Tibial artery (tissue), 4 donors: ENCODE data around the gene DDI1.

ENCODE experiments used
- DNase-seq, 2 donors: peaks; one replicate each; pipeline ENCODE4 v3.0.0-alpha.2; 2019
- H3K27ac ChIP-seq, 2 donors: fragments of 200-600 bp; sonication (generic) in 1 of 2; 1 replicate in 1 of 2; 2 replicates in 1 of 2; pipeline ENCODE4 v1.5.1; 2018 to 2019; ENCODE audit warnings: mild to moderate bottlenecking in 1 of 2
- H3K27me3 ChIP-seq, 2 donors: fragments of 200-600 bp; sonication (generic) in 1 of 2; one replicate each; pipeline versions ENCODE4 v1.5.1 to v1.6.0; 2016 to 2019
- H3K36me3 ChIP-seq, 3 donors: fragments of 200-600 bp; sonication (generic) in 2 of 3; one replicate each; pipeline ENCODE4 v1.5.1; 2016 to 2019; ENCODE audit warnings: mild to moderate bottlenecking in 2 of 3
- H3K4me1 ChIP-seq, 4 donors: fragments of 200-600 bp; sonication (generic) in 2 of 4; 1 replicate in 3 of 4; 2 replicates in 1 of 4; pipeline ENCODE4 v1.5.1; 2016 to 2019
- H3K4me3 ChIP-seq, 2 donors: fragments of 200-600 bp; sonication (generic) in 1 of 2; 1 replicate in 1 of 2; 2 replicates in 1 of 2; pipeline ENCODE4 v1.5.1; 2018 to 2019; ENCODE audit warnings: mild to moderate bottlenecking in 2 of 2
- H3K9me3 ChIP-seq, 3 donors: fragments of 200-600 bp; sonication (generic) in 1 of 3; one replicate each; pipeline ENCODE4 v1.5.1; 2016 to 2019
- intact Hi-C: fragments of 100-400 bp; cut with DNase I; formaldehyde crosslinking; loops from one replicate; pipeline ENCODE4 v1.15.0; 2023; ENCODE audit warnings: low total_unique reads
- TF ChIP-seq, protein P1 (sequence below), 2 experiments: fragments of 200-600 bp in 1 of 2; fragments of 450-650 bp in 1 of 2; IDR thresholded peaks; one replicate each; pipeline ENCODE4 v1.5.1; 2017 to 2019; ENCODE audit warnings: antibody characterized with exemption in 2 of 2, mild to moderate bottlenecking in 1 of 2, moderate library complexity in 1 of 2

The DDI1 gene

DNA sequence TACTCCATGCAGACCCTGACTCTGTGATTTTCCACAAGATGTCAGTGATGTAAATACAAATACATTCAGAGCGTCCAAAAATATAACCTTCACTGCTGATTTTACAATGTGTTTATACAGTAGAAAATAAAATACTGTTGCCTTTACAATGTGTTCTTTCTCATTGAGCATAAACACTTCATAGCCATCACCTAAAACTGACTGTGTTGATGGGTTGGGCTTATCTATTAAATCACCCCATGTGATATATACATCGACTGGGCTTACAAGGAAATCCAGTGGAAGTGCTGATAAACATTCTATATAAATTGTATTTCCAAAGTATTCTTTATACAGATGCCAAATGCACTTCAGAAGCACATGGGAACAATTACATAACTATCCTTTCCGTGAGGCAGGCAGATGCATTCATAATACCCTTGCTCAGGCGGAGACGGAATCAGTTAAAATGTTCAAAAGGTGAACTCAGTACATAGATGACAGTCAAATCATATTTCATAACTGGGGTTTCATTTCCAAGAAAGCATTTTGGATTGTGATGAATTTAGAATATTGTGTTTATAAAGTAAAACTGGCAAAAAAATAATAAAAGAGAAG is 27.7 kb downstream of the DDI1 start:
- Histone ChIP-seq H3K4me1 (no peaks in the 10 kb centered on the region), H3K27me3 (no peaks in the 10 kb centered on the region), H3K27ac (no peak overlapping the region), H3K4me3 (no peak overlapping the region), H3K9me3 (no peaks in the 10 kb centered on the region), H3K36me3 (no peaks in the 10 kb centered on the region)
- DNase-seq = no peak
- TF ChIP-seq, protein P1, sequence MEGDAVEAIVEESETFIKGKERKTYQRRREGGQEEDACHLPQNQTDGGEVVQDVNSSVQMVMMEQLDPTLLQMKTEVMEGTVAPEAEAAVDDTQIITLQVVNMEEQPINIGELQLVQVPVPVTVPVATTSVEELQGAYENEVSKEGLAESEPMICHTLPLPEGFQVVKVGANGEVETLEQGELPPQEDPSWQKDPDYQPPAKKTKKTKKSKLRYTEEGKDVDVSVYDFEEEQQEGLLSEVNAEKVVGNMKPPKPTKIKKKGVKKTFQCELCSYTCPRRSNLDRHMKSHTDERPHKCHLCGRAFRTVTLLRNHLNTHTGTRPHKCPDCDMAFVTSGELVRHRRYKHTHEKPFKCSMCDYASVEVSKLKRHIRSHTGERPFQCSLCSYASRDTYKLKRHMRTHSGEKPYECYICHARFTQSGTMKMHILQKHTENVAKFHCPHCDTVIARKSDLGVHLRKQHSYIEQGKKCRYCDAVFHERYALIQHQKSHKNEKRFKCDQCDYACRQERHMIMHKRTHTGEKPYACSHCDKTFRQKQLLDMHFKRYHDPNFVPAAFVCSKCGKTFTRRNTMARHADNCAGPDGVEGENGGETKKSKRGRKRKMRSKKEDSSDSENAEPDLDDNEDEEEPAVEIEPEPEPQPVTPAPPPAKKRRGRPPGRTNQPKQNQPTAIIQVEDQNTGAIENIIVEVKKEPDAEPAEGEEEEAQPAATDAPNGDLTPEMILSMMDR (IDR thresholded peaks at IDR 0.05) = no peak
- intact Hi-C loops = no loop called here

DNA sequence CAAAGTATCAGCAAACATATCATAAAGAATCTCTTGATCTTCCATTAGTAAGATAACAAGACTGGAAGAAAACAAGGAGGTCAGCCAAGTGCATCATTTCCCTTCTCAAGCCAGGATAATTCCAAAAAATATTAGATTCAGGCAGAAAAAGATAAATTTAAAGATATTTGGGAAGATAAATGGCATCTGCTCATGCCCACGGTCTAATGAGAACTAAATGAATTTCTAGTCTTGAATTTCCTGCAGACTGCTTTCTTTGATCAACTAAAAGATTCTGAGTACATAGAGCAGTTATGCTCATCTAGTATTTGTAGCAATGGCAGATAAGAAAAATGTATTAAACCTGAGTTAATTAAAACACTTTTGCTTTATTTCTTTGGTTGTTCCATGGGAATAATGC is 31.1 kb downstream of the DDI1 start:
- no peak for DNase-seq
- Histone ChIP-seq H3K36me3 (no peaks in the 10 kb centered on the region), H3K4me3 (no peak overlapping the region), H3K9me3 (no peaks in the 10 kb centered on the region), H3K27ac (no peak overlapping the region), H3K4me1 (no peaks in the 10 kb centered on the region), H3K27me3 (no peaks in the 10 kb centered on the region)
- intact Hi-C loops = no loop called here
- TF ChIP-seq, protein P1 (IDR thresholded peaks at IDR 0.05) = no peak

DNA sequence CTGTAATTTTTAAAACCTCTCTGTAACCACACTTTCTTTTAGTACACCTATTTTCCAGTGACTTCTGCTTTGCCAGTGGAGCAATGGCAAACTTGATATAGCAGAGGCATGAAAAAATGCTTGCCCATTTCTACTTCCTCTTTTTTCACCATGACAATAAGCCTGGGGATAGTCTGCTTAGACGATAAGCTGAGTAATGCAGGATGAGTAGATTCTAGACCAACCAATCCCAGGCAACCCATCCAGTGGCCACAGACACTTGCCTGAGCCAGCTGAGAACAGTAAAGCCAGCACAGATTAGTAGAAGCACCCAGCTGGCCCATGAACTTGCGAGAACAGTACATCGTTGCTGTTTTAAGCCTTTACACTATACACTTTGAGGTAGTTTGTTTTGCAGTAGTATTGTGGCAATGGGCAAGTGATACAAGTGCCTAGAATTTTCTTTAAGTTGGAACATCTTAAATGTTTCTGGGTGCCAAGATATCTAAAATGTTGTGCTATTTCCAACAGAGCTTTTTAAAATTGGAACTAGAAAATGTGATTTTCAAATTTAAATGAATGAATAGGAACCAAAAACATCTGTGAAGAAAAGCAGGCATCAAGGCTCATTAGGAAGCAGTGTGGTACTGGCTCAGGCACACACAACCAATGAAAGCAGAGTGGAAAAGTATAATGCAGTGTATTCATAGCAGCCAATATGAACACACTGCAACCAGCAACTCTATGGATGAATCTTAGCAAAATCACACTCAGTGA is 37.7 kb downstream of the DDI1 start:
- intact Hi-C loops = no loop called here
- TF ChIP-seq, protein P1 (IDR thresholded peaks at IDR 0.05) = no peak
- no peak overlapping the region for H3K4me3 ChIP-seq
- H3K27me3 ChIP-seq = no peaks in the 10 kb centered on the region
- H3K27ac ChIP-seq = no peak overlapping the region
- H3K36me3 ChIP-seq = no peaks in the 10 kb centered on the region
- H3K4me1 ChIP-seq = no peaks in the 10 kb centered on the region
- no peak for DNase-seq
- H3K9me3 ChIP-seq = no peaks in the 10 kb centered on the region

DNA sequence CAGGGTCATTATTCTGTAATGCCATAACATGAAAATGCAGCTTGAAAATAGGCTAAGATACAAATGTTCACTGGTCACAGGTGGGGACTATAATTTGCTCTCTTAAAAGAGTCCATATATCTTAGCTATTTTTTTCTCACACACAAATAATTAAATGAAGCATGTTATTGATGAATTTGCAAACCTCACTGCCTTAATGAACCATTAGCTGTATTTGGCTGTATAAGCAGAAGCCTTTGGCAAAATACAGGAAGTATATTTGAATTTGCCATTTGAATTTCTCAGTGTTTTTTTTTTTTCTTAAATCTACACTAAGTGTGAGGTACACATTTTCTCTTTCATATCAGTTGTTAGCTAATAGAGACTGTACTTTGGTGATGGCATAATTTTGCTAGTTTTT is 38.7 kb downstream of the DDI1 start:
- Histone ChIP-seq H3K9me3 (no peaks in the 10 kb centered on the region), H3K27ac (no peak overlapping the region), H3K4me1 (no peaks in the 10 kb centered on the region), H3K4me3 (no peak overlapping the region), H3K36me3 (no peaks in the 10 kb centered on the region), H3K27me3 (no peaks in the 10 kb centered on the region)
- no peak for DNase-seq
- TF ChIP-seq, protein P1 (IDR thresholded peaks at IDR 0.05) = no peak
- intact Hi-C loops = no loop called here

DNA sequence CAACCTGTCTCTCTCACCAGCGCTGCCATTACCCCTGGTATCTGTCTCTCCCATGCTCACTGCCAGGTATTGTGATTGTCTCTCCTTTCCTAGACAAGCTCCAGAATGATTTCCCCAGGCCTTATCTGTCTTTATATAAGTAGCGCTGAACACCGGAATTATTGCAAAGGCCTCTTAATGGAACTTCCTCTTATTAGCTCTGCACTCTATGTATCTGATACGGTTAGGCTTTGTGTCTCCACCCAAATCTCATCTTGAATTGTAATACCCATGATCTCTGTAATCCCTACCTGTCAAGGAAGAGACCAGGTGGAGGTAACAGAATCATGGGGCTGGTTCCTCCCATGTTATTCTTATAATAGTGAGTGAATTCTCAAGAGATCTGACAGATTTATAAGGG is 39.3 kb downstream of the DDI1 start:
- H3K4me3 ChIP-seq = no peak overlapping the region
- intact Hi-C loops = no loop called here
- no peaks in the 10 kb centered on the region for H3K27me3 ChIP-seq
- no peaks in the 10 kb centered on the region for H3K4me1 ChIP-seq
- no peaks in the 10 kb centered on the region for H3K36me3 ChIP-seq
- no peaks in the 10 kb centered on the region for H3K9me3 ChIP-seq
- no peak overlapping the region for H3K27ac ChIP-seq
- DNase-seq = no peak
- TF ChIP-seq, protein P1 (IDR thresholded peaks at IDR 0.05) = no peak
